ENCODE results near the gene POP7. TPM values are rescaled to one million over a fixed set of nuclear protein-coding genes. Genes with fewer than 3 reads are reported as not detected.

Gene POP7
- total RNA-seq, 4 donors from 2014 or later: 39.8 to 76.3 (median 63.0) TPM

DNA sequence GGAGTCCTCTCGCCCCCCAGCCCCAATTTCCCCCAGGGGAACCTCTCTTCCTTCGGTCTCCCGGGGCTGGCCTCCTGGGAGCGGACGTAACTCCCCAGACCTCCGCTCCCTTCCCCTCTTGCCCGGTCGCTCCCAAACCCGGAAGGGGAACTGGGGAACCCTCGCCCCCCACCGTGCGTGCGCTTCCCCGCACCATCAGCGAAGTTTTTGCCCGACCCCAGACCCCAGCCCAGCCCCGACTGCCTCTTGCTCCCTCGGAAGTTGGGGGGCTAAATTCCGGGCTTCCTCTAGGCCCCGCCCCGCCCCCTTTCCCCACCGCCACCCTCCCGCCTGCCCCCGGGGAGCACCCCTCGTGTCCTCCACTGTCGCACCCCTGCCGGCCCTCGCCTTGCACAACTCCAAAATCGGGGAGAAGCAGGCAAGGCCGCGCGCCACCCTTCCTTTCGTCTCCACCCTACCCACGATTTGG is 31.9 kb upstream of the POP7 start:
- no peak for TF ChIP-seq CTCF (IDR thresholded peaks at IDR 0.05 in 4 of 5, conservative IDR thresholded peaks at IDR 0.05 in 1 of 5)
- TF ChIP-seq POLR2A (IDR thresholded peaks at IDR 0.05): peak in 1 of 2 donors; percentile 36
- H3K4me1 ChIP-seq: peaks cover 0 to 8% of the 10 kb centered on the region in 2 donors
- peak overlapping the region; percentile 96 to 100 (median 99) for H3K27ac ChIP-seq
- H3K4me3 ChIP-seq: peak overlapping the region; percentile 95 to 100 (median 97)
- H3K27me3 ChIP-seq: no peaks in the 10 kb centered on the region
- peaks cover 0 to 26% of the 10 kb centered on the region in 2 donors for H3K36me3 ChIP-seq
- no peaks in the 10 kb centered on the region for H3K9me3 ChIP-seq
- ATAC-seq (peak; percentile 12 to 29), DNase-seq (peak; percentile 44 to 49)
- intact Hi-C loops (cut with DNase I; ENCODE audit: low total_unique reads) (loop anchor here (1.0 to 10.0 kb wide), 7 partner anchors 19 to 581 kb away; partner anchors contain the start of genes FBXO24, LRCH4, MOSPD3 and POP7), in situ Hi-C loops (cut with MboI; ENCODE audit: low sequenced_read_pairs in 4 of 4) (no loop called here)

GRCh38 chr7:100674411-100675104 is 31.4 kb upstream of the POP7 start:
- peaks cover 0 to 8% of the 10 kb centered on the region in 2 donors for H3K4me1 ChIP-seq
- ATAC-seq (peak; percentile 4 to 11), DNase-seq (no peak)
- peak overlapping the region; percentile 95 to 100 (median 97) for H3K4me3 ChIP-seq
- intact Hi-C loops (cut with DNase I; ENCODE audit: low total_unique reads) (loop anchor here (2.0 to 10.0 kb wide), 3 partner anchors 18 to 580 kb away; partner anchors contain the start of gene TSC22D4), in situ Hi-C loops (cut with MboI; ENCODE audit: low sequenced_read_pairs in 4 of 4) (no loop called here)
- H3K27ac ChIP-seq: peak overlapping the region; percentile 96 to 100 (median 99)
- no peaks in the 10 kb centered on the region for H3K27me3 ChIP-seq
- TF ChIP-seq CTCF (IDR thresholded peaks at IDR 0.05 in 4 of 5, conservative IDR thresholded peaks at IDR 0.05 in 1 of 5) (no peak), POLR2A (IDR thresholded peaks at IDR 0.05) (no peak)
- H3K36me3 ChIP-seq: peaks cover 0 to 29% of the 10 kb centered on the region in 2 donors
- no peaks in the 10 kb centered on the region for H3K9me3 ChIP-seq

DNA sequence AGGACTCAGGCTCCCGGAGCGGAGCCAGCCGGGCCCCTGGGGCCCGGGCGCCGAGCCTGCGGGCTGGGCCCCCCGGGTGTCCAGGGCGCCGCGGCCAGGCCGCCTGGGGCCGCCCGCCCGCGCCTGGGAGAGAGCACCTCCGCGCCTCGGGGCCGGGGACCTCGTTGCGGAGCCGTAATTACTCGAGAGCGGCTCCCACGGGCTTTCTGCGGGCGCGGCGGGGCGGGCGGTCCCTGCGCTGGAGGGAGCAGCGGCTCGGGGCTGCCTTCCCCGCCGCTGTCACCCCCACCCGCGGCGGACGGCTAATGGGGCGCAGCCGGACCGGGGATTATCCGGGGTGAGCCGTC is 30.8 kb upstream of the POP7 start:
- peak in 1 of 2 donors; percentile 3 for ATAC-seq

More for the DNA sequence above, 30.8 kb upstream of the POP7 start:
- peaks cover 0 to 8% of the 10 kb centered on the region in 2 donors for H3K4me1 ChIP-seq
- in situ Hi-C loops (cut with MboI; ENCODE audit: low sequenced_read_pairs in 4 of 4) (no loop called here), intact Hi-C loops (cut with DNase I; ENCODE audit: low total_unique reads) (loop anchor here (2.0 to 10.0 kb wide), 3 partner anchors 18 to 580 kb away; partner anchors contain the start of gene TSC22D4)
- peak overlapping the region; percentile 96 to 100 (median 99) for H3K27ac ChIP-seq
- no peaks in the 10 kb centered on the region for H3K9me3 ChIP-seq
- H3K4me3 ChIP-seq: peak overlapping the region; percentile 95 to 100 (median 97)
- no peaks in the 10 kb centered on the region for H3K27me3 ChIP-seq
- no peak for DNase-seq
- H3K36me3 ChIP-seq: peaks cover 0 to 29% of the 10 kb centered on the region in 2 donors
- TF ChIP-seq POLR2A (IDR thresholded peaks at IDR 0.05) (no peak), CTCF (IDR thresholded peaks at IDR 0.05 in 4 of 5, conservative IDR thresholded peaks at IDR 0.05 in 1 of 5) (no peak)
